Measurements from ENCODE around the gene SERGEF.

DNA sequence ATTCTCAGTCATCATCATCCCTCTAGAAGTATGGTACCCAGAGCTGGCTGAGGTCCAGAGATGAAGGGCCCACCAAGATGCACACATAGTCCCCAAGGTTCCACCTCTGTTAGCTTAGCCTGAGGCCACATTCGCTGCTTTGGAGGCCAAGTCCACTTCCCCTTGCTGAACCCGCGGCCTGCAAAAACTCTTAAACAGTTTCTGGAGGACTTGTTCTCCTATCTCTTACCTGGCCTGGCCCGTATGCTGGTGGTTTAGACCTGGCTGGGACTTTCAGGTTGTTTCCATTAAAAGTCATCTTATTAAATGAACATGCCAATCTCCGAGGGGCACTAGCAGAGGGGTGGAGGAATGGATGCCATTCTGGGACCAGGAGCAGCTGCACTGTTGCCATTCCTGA lies 213.7 kb downstream of the SERGEF start:
- TF ChIP-seq YY1 (IDR thresholded peaks at IDR 0.05; ENCODE audit: insufficient read depth, insufficient read length) (no peak), ZNF274 (IDR thresholded peaks at IDR 0.05; ENCODE audit: low read depth, low read length) (no peak)

All from NT2/D1 (cell line).